GM18502 (cell line): ENCODE results near the gene HMG20A.

Source experiments
- ATAC-seq: cut with Tn5 transposase; IDR thresholded peaks from one replicate; pipeline ENCODE4 v1.9.1; 2021; ENCODE audit warnings: mild to moderate bottlenecking; ENCODE audit not compliant: unreplicated experiment, poor library complexity

The HMG20A gene

DNA sequence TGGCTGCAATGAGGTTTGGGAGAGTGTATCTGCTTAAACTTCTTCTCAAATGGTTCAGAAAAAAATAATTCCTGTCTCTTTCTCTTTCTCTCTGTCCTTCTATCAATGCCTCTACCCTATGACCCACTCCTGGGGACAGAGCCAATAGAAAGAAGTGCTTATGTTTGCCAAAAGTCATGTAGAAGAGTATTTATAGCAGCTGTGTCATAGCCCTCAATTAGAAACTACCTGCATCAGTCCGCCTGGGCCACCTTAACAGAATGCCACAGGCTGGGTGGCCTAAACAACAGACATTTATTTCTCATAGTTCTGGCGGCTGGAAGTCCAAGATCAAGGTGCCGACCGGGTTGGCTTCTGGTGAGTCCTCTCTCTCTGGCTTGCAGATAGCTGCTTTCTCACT lies 92.5 kb downstream of the HMG20A start:
- no peak for ATAC-seq

GRCh38 chr15:77514641-77515402 lies 94.1 kb downstream of the HMG20A start:
- ATAC-seq, result no peak

DNA sequence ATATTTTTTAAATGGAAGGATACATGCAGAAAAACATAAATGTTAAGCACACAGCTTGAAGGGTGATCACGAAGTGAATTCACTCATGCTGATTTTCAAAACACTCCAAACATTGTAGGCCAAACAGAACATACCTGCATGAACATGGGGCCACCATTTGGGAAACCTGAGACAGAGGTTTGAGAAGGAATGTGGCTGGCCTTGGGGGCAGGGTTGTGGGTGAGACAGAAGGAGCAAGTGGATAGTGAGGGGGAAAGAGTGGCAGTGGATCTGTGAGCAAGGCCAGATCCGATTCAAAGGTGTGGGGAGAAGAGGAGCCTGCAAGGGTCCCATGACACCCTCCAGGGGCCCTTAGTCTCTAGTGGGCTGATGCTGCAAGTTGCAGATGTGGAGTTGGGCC lies 94.9 kb downstream of the HMG20A start:
- no peak for ATAC-seq

- no peak for ATAC-seq
Observed at GRCh38 chr15:77516076-77516475, 95.4 kb downstream of the HMG20A start.

- no peak for ATAC-seq
Observed at GRCh38 chr15:77516786-77517185, 96.1 kb downstream of the HMG20A start.

GRCh38 chr15:77517579-77517978 lies 96.9 kb downstream of the HMG20A start:
- ATAC-seq, result no peak

DNA sequence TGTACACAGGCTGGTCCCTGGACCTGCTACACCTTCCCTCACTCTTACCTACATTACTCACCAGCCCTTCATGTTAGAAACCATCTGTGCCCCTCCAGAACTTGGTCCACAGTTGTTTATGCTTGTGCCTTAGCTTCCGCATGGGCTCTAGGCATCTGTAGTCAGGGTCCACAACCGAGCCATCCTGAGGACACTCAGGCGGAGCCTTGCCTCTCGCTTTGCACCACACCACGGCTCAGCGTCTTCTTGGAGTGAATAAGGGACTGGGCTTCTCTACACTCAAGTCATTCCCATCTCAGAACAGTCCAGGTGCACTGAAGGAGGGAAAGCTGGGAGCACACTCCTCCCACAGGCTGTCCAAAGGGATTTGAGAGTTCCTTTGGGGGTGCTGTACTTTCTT lies 97.8 kb downstream of the HMG20A start:
- ATAC-seq, result no peak

DNA sequence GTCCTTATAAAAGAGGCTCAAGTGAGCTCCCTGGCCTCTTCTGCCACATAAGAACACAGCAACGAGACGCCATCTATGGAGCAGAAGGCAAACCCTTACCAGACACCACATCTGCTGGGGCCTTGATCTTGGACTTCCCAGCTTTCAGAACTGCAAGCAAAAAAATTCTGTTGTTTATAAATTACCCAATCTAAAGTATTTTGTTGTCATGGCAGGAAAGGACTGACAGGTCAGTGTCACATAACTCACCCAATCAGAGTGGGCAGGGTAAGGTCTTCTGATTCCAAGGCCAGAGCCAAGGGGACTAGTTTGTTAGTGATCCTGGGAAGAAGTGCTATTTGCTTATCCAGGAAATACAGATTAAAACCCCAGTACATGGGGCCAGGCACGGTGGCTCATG lies 98.9 kb downstream of the HMG20A start:
- ATAC-seq, result no peak

DNA sequence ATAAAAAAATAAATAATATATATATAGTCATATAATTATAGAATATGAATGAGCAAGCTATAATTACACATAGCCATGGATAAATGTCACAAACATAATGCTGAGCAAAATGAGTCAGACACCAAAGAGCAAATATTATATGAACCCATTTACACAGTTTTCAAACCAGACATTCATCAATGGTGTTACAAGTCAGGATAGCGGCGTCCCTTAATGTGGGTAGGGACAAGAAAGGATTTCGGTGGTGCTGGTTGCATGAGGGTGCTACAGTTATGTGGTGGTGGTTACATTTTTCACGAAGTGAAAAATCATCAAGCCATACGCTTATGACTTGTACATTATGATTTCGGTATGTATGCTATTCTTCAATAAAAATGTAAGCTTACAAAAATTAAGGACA lies 100.5 kb downstream of the HMG20A start:
- ATAC-seq, result no peak

- ATAC-seq, result no peak
Observed at GRCh38 chr15:77525400-77525811, 104.7 kb downstream of the HMG20A start.

DNA sequence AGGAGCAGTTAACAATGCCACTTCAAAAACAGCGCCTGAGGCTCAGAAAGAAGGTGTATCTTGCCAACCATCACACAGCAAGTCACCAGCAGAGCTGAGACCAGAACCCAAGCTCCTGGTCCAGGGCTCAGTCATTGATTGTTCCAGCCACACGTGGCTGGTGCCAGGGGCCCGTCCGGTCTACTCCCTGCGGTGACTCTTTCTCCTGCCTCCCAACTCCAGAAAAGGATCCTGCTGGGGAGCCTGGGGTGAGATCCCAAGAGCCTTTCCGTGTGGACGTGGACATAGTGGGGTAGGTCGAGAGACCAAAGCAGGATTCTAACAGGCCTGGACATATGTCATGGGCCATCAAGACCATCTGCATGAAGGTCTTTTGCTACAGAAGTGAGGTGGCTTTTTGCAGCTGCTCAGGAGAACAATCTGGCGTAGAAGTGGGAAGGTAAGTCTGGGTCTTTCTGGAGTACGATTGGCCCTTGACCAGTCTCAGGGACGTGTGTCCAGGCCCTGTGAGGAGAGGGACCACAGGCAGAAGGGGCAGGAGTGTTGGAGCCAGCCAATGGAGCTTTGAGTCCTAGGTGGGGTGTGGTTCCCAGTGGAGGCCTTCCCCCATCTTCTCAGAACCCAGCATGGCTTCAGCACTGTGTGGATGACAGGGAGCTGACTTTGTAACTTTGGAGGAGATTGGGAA lies 105.4 kb downstream of the HMG20A start:
- ATAC-seq, result no peak

- no peak for ATAC-seq
Observed at GRCh38 chr15:77526595-77527163, 106.0 kb downstream of the HMG20A start.

GRCh38 chr15:77527164-77527778 lies 106.6 kb downstream of the HMG20A start:
- no peak for ATAC-seq

DNA sequence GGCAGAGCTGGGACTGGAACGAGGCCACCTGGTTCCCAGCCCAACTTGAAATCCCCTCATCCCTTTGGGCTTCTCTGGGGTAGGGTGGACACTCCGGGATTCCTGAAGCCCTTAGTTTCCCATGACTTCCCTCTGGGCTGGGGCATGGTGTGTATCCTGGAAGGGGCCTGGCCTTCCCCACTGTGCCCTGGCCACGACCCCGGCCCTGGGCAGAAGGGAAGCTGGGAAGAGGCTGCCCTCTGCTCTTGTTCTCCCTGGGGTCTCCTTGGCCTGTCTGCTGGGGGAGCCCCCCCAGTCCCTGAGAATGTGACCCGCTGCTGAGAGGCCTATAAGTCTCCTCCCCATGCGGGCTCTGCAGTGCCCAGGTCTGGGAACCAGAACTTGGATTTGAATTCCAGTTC lies 107.1 kb downstream of the HMG20A start:
- ATAC-seq, result no peak

- no peak for ATAC-seq
Observed at GRCh38 chr15:77528290-77528967, 107.7 kb downstream of the HMG20A start.

- no peak for ATAC-seq
Observed at GRCh38 chr15:77528968-77529319, 108.3 kb downstream of the HMG20A start.

DNA sequence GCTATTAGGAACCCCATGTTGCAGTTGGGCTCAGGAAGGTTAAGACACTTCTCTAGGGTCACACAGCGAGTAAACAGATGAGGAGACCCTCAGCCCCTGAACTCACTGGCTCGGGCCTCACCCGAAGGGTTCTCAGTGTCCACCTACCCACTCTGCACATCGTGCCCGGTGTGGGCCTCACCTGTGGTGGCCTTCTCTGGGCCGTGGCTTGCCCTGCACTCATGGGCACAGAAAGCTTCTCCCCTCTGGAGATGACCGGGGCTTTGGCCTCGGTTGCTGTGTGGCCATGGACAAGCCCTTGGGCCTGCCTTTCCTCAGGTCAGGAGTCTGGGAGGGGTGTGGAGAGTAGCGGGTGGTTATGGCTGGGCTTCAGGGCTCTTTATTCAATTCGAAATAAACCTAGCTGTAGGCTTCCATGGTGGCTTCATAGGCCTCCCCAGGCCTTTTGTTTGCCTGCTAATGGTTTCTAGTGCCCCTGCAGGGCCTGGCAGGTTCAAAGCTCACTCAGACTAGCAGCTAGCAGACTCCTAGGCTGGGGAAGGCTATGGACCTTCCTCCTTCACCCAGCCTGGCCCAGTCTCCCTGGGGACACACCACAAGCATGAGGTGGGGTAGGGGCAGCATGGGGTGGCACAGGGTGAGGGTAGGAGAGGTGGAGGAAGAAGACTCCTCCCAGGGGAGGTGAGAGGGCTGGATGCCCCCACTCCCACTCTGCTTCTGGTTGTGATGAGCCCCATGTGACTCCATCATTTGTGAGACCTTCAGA lies 108.9 kb downstream of the HMG20A start:
- no peak for ATAC-seq

- no peak for ATAC-seq
Observed at GRCh38 chr15:77530576-77530975, 109.9 kb downstream of the HMG20A start.

DNA sequence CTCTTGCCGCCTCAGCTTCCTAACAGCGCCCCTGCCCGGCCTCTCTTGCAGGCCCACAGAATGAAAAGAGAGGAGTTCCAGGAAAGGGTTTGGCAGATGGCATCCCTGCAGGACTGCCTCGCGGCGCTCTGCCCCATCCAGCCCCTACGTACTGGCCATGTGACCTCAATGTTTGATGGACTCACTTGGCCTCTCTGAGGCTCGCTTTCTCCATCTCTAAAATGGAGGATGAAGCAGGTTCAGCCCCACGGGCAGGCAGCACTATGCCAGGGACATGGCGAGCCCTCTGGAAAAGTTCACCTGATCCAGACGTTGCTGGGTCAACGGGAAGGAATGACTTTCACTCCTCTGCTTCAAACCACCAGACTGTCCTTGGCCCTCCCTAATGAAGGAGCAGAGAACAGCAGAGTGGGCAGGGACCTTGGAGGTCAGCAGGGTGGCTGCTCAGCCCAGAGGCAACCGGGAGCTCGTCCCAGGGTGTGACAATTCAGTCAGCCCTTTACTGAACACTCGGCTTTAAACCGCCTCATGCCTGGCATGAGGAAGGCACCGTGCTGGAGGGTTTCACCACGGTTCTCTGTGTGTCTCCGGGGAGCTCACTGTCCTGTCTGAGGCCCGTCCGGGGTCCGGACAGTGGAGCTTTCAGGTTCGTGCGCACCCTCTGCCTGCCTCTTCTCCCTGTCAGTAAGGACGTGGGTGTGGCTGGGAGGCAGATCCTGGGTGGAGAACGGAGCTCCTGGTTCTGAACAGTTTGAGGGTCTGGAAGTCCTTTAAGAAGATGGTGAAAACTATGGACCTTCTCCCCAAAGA lies 110.7 kb downstream of the HMG20A start:
- ATAC-seq, result no peak
